Measurements from ENCODE around the gene ATP6V0A1. TPM values are rescaled to one million over a fixed set of nuclear protein-coding genes. Genes with fewer than 3 reads are reported as not detected.

ATP6V0A1 gene
- total RNA-seq, 2 donors from 2014 or later, result 45.2 to 53.1 TPM

DNA sequence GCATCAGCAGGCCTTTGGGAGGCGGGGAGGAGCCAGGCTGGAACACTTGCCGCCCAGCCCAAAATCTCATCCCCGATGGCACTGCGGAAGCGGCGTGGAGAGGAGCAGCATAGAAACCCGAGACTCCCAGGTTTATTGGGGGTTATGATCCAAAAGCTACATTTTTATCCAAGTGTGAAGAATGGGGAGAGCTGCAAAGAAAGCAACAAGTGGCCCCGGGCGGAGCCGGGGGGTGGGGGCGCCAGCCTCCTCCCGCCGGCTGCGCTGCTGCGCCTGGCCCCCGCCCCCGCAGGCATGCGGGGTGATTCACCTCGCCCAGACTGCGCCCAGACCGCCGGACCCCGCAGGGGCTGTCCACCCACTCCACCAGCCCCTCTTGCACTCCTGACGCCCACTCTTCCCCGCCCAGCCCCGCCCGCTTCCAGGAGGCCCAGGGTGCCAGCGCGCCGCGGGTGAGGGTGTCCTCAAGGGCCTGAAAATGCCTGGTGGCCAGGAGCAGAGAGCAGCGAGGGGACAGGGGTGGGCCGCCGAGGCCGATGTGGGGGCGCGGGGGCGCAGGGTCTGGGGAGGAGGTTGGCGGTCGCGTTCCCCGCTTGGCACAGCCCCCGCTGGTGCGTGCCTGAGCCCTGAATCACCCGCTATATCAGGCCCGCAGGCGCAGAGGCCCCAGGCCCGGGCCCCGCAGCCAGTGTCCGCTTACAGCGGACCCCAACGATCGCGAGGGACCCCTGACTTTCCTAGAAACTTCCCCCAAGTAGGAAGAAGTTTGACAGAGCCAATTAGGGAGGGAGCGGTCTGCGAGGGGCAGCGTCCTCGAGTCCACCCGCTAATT, 37.0 kb upstream of the ATP6V0A1 start:
- H3K9ac ChIP-seq (ENCODE audit: extremely low read depth, low read length, poor library complexity, severe bottlenecking), result no peak overlapping the region
- H3K27me3 ChIP-seq (ENCODE audit: control insufficient read depth, insufficient read depth, low read length, poor library complexity, severe bottlenecking), result peaks cover 72% of the 10 kb centered on the region
- Mint-ChIP-seq H3K9me3 (no peaks in the 10 kb centered on the region), H3K4me3 (peak overlapping the region; percentile 61), H3K27me3 (ENCODE audit: insufficient read depth) (peaks cover 69% of the 10 kb centered on the region), H3K36me3 (ENCODE audit: low read depth) (no peaks in the 10 kb centered on the region), H3K27ac (no peak overlapping the region), H3K4me1 (peaks cover 10% of the 10 kb centered on the region)
- no peaks in the 10 kb centered on the region for H3K9me3 ChIP-seq (ENCODE audit: control insufficient read depth, low read length)
- 7 to 8% methylated on average over 12 to 59 of the region's 59 CpGs for whole genome bisulfite sequencing, 2 experiments (ENCODE audit: insufficient coverage in 1 of 2, insufficient read length in 1 of 2)
- no peaks in the 10 kb centered on the region for H3K4me1 ChIP-seq (ENCODE audit: control insufficient read depth, insufficient read depth, low read length)
- peak overlapping the region; percentile 75 for H3K4me3 ChIP-seq (ENCODE audit: low read length)
- TF ChIP-seq, protein P1, sequence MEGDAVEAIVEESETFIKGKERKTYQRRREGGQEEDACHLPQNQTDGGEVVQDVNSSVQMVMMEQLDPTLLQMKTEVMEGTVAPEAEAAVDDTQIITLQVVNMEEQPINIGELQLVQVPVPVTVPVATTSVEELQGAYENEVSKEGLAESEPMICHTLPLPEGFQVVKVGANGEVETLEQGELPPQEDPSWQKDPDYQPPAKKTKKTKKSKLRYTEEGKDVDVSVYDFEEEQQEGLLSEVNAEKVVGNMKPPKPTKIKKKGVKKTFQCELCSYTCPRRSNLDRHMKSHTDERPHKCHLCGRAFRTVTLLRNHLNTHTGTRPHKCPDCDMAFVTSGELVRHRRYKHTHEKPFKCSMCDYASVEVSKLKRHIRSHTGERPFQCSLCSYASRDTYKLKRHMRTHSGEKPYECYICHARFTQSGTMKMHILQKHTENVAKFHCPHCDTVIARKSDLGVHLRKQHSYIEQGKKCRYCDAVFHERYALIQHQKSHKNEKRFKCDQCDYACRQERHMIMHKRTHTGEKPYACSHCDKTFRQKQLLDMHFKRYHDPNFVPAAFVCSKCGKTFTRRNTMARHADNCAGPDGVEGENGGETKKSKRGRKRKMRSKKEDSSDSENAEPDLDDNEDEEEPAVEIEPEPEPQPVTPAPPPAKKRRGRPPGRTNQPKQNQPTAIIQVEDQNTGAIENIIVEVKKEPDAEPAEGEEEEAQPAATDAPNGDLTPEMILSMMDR (conservative IDR thresholded peaks at IDR 0.05), result no peak
- DNase-seq, result peak; percentile 80
- no peak overlapping the region for H3K27ac ChIP-seq (ENCODE audit: low read depth, low read length)
- H3K36me3 ChIP-seq (ENCODE audit: control insufficient read depth, insufficient read depth, low read length), result no peaks in the 10 kb centered on the region

DNA sequence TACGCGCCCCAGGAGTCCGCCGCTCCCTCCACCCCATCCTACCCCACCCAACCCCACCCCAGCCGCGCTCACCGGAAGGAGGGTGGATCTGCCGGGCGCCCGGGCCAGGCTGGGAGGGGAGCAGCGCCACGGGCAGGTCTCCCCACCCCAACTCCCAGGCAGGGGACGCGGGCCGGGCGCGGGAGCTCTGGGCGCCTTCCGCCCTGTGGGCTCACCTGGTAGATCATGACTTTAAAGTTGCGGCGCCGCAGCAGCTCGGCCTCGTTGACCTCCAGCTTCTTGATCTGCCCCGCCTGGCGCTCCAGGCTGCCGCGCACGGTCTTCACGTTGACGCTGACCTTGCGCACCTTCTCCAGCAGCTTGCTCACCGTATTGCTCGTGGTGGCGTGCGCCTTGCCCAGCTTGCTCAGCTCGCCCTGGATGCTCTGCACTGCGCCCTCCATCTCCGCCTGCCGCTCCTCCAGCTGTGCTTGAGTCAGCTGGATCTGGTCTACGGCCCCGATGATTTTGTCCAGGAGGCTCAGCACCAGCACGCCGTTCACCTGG, 36.2 kb upstream of the ATP6V0A1 start:
- Histone ChIP-seq H3K27me3 (ENCODE audit: control insufficient read depth, insufficient read depth, low read length, poor library complexity, severe bottlenecking) (peaks cover 72% of the 10 kb centered on the region), H3K4me1 (ENCODE audit: control insufficient read depth, insufficient read depth, low read length) (no peaks in the 10 kb centered on the region), H3K4me3 (ENCODE audit: low read length) (peak overlapping the region; percentile 75), H3K9me3 (ENCODE audit: control insufficient read depth, low read length) (no peaks in the 10 kb centered on the region), H3K9ac (ENCODE audit: extremely low read depth, low read length, poor library complexity, severe bottlenecking) (no peak overlapping the region), H3K36me3 (ENCODE audit: control insufficient read depth, insufficient read depth, low read length) (no peaks in the 10 kb centered on the region), H3K27ac (ENCODE audit: low read depth, low read length) (no peak overlapping the region)
- H3K27me3 Mint-ChIP-seq (ENCODE audit: insufficient read depth), result peaks cover 69% of the 10 kb centered on the region
- WGBS, 2 experiments (ENCODE audit: insufficient coverage in 1 of 2, insufficient read length in 1 of 2), result 0 to 1% methylated on average over 31 to 44 of the region's 44 CpGs
- peak; percentile 89 for DNase-seq
- H3K4me3 Mint-ChIP-seq, result peak overlapping the region; percentile 61
- no peak overlapping the region for H3K27ac Mint-ChIP-seq
- H3K36me3 Mint-ChIP-seq (ENCODE audit: low read depth), result no peaks in the 10 kb centered on the region
- peaks cover 10% of the 10 kb centered on the region for H3K4me1 Mint-ChIP-seq
- H3K9me3 Mint-ChIP-seq, result no peaks in the 10 kb centered on the region
- TF ChIP-seq, protein P1 (conservative IDR thresholded peaks at IDR 0.05), result no peak

DNA sequence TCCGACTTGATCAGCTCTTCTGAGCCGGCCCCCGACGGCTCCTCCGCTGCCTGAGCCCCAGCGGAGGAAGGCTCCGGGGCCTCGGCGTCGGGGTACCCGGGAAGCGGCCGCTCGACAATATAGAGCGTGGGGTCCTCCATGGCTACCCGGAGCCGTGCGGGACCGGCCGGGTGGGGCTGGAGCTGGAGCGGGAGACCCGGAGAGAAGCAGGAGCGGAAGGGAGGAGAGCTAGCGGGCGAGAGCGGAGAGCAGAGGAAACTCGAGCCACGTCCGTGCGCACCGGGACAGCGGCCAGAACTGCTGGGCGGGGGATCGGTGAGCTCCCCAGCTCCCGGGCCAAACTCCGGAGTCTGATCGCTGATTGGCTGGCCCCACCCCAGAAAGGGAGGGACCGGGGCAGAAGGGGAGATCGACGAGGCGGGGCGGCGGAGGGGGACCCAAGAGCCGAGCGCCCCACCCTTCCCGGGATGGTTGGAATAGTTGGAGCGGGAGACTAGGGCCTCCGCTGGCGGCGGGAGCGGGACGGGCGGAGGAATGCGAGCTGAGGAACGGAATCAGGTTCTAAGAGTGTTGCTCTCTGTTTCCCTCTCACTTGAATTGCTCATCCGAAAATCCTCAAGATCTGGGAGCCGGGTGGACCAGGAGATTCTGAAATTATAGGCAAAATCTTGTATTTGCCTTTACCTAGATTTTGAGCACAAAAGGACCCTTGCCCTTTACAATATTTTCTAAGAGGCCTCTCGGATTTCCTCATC, 35.5 kb upstream of the ATP6V0A1 start, which contains the start of gene CAVIN1:
Gene CAVIN1 (minus strand): TSS at position 299 of the 755 bp plus-strand sequence. CDS start 159 bp downstream, at position 140.
- Mint-ChIP-seq H3K36me3 (ENCODE audit: low read depth) (no peaks in the 10 kb centered on the region), H3K4me3 (peak within 1 kb of the TSS; percentile 61), H3K27ac (no peak within 1 kb of the TSS), H3K9me3 (no peaks in the 10 kb centered on the region), H3K4me1 (peaks cover 10% of the 10 kb centered on the region), H3K27me3 (ENCODE audit: insufficient read depth) (peaks cover 69% of the 10 kb centered on the region)
- H3K4me1 ChIP-seq (ENCODE audit: control insufficient read depth, insufficient read depth, low read length), result no peaks in the 10 kb centered on the region
- TF ChIP-seq, protein P1 (conservative IDR thresholded peaks at IDR 0.05), result no peak
- H3K4me3 ChIP-seq (ENCODE audit: low read length), result peak within 1 kb of the TSS; percentile 75
- H3K9me3 ChIP-seq (ENCODE audit: control insufficient read depth, low read length), result no peaks in the 10 kb centered on the region
- peaks cover 72% of the 10 kb centered on the region for H3K27me3 ChIP-seq (ENCODE audit: control insufficient read depth, insufficient read depth, low read length, poor library complexity, severe bottlenecking)
- 1 to 2% methylated on average over 30 to 57 of the region's 58 CpGs for WGBS, 2 experiments (ENCODE audit: insufficient coverage in 1 of 2, insufficient read length in 1 of 2)
- peak; percentile 98 for DNase-seq
- H3K9ac ChIP-seq (ENCODE audit: extremely low read depth, low read length, poor library complexity, severe bottlenecking), result no peak within 1 kb of the TSS
- no peaks in the 10 kb centered on the region for H3K36me3 ChIP-seq (ENCODE audit: control insufficient read depth, insufficient read depth, low read length)
- H3K27ac ChIP-seq (ENCODE audit: low read depth, low read length), result no peak within 1 kb of the TSS
